ENCODE data around the gene IDI2.
"Not testable (repeated sequence)": the region's sequence is repeated elsewhere in the genome, so short reads cannot be mapped to it uniquely, and the experiment has no call there.

The IDI2 gene

DNA sequence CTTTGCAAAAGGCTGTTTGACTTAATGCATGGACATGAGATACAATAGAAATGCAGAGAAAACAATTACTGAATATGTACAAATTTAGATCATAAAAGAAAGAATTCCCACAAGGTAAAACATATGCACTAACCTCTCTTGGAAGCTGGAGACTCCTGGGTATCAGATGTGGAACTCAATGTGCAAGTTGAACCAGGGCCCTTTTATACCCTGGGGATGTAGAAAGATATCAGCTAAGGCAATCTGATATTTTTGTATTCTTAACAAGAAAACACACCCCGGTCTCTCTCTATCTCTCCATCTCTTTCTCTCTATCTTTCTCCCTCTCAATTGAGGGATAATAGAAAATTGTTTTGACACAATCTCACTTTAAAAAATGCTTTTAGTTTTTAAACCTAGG is at the start of gene IDI2:
Gene IDI2, minus strand, starts transcription at position 177 of the 400 bp plus-strand sequence. CDS start 1,136 bp downstream, outside the sequence.
- DNase-seq, result no peak

DNA sequence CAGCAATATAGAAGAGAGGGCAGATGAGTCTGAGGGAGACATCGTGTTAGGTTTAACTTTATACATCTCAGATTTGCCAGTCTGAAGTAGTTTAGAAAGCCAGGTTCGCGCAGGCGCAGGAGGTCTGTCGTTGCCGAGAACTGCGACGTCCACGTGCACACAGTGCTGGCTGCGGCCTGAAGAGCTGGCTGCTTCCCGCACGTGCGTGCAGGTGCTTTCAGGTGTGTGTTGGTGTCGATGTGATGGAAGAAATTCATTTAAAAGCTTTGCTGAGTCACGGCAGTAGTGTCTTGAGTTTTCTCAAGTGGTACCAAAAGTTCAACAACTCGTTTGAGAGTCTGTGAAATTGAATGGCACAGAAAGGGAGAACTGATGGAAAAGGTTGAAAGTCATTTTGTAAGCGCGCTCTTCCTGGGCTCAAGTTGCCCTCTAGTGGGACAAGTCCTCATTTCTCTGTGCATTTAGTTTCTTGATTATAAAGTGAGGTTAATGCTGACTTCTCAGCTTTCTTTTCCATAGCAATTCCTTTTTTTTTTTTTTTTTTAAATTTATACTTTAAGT is 49.2 kb upstream of the IDI2 start:
- no peak for DNase-seq

DNA sequence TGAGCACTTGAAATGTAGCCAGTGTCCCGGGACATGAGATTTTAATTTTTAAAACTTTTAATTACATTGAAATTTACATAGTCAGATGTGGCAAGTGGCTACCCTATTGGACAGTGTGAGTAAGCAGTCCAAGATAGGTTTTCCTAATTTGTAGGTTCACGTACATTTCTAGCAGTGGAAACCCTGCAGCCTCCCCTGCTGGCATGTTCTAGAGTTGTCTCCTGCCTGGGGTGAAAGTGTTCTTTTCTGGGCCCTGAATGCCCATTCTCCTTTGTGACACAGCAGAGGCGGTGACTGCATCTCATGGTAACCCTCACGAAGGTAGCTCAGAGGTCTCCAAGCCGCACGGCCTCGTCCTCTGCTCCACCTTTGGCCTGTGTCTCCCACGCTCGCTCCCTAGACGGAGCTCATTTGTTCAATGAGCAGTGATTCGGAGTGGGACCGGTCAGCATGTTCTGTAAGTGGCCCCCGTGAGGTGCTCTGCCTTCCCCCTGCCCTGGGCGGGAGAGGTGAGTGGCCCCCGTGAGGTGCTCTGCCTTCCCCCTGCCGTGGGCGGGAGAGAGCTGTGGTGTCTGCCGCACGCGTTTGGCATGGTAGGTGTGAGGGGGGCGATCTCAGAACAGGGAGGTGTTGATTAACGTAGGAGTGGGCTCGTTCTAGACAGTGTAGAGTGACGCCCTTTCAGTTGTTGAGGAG is 48.5 kb upstream of the IDI2 start:
- no peak for DNase-seq

DNA sequence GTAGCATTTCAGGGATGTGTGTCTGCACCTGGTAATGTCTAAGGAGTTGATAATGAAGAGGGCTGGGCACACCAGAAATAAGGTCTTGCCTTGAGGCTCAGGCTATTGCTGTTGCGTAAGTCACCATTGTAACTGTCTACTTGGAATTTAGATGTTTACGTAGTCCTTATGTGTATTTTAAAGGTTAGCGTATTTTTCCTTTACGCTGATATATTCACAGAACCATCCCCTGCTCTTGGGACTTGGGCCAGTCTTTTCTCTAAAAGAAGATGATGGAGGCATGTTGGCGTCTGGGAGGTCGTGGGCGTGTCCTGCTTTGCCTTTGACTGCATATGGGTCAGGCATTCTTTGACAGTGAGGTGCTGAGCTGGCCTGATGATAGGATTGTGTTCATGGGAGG is 45.3 kb upstream of the IDI2 start:
- no peak for DNase-seq

DNA sequence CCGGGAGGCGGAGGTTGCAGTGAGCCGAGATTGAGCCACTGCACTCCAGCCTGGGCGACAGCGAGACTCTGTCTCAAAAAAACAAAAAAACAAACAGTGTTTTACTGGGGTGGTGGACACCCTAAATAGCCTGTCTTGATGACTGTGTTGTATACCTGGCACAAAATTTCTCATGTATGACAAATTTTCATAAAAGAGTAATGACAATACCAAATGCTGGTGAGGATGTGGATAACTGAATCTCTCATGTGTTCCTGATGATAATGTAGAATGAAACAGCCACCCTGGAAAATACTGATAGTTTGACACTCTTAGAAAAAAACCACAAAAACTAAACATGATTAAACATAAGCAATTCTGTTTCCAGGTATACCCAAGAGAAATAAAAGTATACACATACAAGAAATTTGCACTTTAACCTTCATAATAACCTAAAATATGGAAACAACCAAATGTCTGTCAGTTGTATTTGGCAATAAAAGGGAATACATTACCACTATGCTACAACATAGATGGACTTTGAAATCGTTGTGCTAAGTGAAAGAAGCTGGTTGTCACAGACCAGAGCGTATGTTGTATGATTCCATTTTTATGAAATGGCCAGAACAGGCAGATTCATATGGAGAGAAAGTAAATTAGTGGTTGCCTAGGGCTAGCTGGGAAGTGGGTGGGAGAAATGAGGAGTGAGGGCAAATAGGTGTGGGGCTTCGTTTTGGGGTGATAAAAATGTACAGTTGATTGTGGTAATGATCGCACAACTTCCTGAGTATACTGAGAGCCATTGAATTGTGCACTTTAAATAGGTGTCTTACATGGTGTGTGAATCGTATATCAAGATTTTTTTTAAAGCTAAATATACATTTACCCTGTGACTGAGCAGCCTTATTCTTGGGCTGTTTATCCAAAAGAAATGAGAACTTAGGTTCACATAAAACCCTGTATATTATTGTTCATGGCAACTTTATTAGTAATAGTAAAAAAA is 43.0 kb upstream of the IDI2 start:
- DNase-seq, result no peak

DNA sequence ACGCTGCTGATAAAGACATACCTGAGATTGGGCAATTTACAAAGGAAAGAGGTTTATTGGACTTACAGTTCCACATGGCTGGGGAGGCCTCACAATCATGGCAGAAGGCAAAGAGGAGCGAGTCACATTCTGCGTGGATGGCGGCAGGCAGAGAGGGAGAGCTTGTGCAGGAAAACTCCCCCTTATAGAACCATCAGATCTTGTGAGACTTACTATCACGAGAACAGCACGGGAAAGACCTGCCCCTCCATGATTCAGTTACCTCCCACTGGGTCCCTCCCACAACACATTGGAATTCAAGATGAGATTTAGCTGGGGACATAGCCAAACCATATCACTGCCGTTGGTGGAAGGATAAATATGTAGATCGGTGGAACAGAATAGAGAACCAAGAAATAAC is 41.1 kb upstream of the IDI2 start:
- not testable (repeated sequence) for DNase-seq

DNA sequence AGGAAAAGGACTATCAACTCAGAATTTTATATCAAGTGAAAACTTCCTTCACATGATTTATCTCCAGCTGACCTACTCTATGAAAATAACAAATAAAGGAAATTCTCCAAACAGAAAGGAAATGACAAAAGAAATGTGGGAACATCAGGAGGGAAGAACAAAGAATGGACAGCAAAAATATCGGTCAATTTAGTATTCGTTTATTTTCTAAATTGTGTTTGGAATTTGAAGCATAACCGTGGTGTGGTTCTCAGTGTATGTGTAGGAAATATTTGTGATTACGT is 39.2 kb upstream of the IDI2 start:
- no peak for DNase-seq

DNA sequence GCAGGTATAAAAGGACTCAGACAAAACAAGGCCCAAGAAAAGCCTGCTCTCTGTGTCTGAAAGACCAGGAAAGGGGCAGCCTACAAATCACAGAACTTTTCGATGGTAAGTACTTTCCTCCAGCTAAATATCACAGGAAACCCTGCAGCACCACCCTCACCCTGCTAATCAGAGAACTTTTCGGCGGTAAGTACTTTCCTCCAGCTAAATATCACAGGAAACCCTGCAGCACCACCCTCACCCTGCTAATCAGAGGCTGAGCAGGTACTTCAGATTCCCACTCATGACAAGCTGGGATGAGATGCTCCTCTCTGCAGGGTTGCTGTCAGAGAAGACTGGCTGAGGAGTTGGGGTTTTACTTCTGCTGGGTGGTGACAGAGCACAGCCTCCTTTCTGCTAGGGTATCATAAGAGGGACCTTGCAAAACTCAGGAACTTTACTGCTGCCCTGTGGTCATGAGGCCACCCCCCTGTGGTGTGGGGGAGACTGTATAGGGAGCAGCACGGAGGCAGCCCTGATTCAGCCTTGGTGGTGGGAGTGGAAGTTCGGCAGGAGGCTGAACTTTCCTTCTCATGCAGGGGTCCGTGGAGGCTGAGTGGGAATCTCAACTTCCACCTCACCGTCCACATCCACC is 37.7 kb upstream of the IDI2 start:
- DNase-seq, result peak; percentile 24

DNA sequence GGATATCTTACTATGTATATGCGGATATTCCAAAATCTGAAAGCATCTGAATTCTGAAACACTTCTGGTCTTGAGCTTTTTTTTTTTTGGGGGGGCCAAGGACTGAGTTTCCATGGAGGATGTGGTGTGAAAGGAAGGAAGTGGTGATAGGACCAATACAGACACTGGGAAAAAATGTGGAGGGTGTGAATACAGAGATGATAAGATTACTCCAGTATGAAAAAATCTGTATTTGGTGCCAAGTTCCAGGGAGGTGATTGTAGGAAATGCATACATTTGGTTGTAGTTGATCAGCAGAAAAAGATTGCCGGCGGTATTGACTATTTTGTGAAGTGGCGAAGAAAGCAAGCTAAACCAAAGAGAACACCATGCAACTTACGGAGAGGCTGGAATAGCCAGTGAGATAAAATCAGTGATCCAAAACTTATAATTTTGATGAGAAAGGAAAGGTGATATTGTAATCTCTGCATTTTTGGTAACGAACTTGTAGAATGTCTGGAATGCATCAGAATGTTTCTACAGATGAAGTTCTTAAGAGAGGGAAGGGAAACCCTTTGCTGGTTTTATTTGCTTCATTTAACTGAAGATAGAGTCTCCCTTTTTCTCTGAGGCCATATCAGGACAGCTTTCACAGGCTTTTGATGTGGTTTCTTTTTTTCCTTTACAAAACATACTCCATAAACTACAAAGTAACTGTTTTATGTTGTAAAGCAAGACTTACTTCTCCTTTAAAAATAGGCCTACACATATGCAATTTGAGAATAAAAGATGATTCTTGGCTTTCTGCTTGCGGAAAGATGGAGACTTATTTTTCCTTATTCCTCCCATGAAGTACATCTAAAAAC is 36.5 kb upstream of the IDI2 start:
- DNase-seq, result no peak

DNA sequence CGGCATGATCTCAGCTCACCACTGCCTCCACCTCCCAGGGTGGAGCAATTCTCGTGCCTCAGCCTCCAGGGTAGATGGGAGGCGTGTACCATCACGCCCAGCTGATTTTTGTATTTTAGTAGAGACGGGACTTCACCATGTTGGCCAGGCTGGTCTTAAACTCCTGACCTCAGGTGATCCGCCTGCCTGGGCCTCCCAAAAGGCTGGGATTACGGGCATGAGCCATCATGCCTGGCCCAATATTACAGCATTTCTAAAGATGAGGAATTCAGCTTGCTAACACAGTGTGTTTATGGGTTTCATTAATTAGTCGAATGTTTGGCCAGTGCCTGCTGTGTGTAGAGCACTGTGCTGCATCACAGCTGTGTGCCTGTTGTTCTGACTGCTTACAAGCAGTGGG is 34.2 kb upstream of the IDI2 start:
- no peak for DNase-seq

DNA sequence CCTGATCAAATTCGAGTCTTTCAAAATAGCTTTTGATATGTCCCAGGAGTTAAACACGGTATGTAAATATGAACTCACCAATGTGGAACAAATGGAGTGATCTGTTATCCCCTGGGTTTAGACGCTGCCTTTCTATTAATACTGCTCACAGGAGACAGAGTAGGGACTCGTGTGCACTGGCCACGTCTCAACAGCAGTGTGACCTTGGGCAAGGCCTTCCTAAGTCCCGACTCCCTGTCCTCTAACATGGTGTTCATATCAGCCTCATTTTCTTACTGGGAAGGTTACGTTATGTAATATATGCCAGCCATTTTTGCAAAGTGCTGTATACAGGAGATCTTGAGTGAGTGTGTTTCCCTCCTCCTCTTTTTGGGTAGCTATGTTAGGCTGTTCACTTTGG is 32.4 kb upstream of the IDI2 start:
- DNase-seq, result no peak

DNA sequence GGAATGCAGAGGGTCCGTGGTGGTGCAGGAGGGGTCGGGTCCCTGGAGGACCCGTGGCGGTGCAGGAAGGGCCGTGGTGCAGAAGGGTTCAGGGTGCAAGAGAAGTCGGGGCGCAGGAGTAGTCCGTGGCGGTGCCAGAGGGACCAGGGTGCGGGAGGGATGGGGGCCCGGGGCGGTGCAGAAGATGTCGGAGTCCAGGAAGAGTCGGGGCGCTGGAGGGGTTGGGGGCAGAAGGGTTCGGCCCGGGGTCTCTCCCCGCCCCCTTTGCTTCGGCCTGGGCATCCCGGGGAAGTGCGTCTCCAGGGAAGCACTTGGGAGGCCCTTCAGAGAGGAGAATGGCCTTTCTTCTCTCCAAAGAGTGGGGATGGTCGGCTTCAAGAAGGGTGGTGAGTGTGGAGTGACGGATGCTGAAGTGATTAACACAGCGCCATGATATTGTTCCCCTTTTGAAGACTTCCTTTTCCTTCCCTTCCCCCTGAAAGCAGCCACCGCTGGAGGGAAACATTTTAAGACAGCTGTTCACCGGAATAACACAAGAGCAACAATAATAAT is 31.5 kb upstream of the IDI2 start:
- DNase-seq, result no peak

DNA sequence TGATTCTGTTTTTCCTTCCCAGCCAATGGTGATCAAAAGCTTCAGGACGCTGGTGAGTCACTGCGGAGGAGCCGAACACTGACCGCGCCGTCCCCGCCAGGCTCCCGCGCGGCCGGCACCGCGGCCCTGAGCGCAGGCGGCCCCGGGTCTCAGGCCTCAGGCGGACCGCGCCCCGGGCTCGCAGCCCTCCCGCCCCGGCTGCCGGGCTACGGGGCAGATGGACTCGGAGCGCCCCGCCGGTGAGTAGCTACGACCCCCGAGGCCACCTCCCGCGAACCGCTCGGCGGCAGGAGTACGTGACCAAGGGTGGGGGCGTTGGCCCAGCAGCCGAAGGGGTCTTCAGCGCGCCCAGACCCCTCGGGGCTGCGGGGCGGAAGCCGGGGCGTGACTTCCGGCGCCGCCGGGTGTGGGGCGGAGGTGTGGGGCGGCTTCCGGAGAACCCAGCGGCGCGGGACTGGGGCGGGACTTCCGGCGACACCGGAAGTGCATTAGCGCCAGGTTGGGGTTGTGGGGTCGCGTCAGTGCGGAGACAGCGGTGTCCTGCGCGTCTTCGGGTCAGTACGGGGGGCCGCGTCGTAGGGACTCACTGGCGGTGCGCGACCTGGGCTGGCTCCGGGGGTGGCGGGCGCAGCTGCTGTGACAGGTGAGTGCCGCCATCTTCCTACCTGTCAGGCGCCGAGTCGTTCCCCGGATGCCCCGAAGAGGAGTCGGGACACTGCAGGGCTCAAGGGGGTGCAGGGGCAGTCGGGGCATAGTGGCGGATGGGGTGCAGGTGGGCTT is 30.9 kb upstream of the IDI2 start, which contains the start of gene WDR37:
Gene WDR37, plus strand, starts transcription at position 60 of the 780 bp plus-strand sequence. CDS start 15,771 bp downstream, outside the sequence.
- peak; percentile 89 for DNase-seq

DNA sequence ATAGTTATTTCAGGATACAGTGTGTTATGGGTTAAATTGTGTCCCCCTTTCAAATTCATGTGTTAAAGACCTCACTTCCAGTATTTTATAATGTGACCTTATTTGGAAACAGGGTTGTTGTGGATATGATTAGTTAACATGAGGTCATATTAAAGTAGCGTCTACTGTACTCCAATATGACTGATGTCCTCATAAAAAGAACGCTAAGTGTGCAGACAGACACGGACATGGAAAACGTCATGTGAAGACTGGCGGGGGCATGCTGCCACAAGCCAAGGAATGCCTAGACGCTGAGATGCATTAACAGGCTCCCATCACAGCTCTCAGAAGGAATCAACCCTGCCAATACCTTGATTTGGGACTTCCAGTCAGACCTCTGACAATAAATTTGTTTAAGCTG is 29.0 kb upstream of the IDI2 start:
- DNase-seq, result no peak

DNA sequence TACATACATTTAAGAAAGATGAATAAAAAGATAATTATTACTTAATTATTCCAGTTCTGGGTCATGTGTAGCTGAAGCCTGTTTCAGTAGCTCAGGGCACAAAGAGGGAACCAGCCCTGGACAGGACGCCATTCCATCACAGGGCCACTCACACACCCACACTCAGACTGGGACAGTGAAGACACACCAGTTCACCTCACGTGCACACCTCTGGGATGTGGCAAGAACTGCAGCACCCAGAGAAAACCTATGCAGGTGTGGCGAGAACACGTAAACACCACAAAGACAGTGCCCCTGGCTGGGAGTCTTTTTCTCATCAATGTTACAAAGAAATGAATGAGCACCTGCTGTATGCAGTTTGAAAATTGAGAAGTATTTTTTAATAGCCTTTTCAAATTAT is 24.9 kb upstream of the IDI2 start:
- DNase-seq, result no peak

DNA sequence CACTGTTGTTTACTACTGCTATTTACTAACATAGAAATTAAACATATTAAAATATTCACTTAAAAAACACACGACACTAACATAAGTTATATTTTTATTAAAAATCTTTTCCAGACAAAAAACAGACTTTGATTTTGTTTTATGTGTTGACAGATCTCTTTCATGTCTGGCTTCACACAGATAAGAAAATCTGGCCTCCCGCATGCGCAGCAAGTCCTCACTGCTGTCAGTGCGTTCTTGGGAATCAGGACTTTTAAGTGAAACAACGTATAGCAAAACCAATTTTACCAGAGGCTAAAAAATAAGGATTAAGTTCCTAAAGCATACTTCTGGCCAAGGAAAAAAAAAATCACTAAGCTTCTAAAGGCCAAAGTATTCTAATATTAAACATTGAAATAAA is 24.5 kb upstream of the IDI2 start:
- no peak for DNase-seq

DNA sequence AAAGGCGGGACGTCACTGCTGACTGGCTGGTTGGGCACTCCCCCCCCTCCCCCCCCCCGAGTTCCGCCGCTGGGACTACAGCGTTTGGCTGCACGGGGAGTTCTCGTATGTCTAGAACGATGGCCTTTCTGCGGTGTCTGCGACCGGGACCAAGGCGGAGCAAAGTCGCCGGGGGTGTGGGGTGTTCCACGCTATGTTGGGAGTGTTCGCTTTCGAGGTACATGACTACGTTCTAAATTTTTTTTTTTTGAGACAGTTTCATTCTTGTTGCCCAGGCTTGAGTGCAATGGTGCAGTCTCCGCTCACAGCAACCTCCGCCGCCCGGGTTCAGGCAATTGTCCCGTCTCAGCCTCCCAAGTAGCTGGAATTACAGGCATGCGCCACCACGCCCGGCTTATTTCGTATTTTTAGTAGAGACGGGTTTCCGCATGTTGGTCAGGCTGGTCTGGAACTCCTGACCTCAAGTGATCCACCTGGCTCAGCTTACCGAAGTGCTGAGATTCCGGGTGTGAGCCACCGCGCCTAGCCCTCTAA is 23.8 kb upstream of the IDI2 start:
- no peak for DNase-seq

DNA sequence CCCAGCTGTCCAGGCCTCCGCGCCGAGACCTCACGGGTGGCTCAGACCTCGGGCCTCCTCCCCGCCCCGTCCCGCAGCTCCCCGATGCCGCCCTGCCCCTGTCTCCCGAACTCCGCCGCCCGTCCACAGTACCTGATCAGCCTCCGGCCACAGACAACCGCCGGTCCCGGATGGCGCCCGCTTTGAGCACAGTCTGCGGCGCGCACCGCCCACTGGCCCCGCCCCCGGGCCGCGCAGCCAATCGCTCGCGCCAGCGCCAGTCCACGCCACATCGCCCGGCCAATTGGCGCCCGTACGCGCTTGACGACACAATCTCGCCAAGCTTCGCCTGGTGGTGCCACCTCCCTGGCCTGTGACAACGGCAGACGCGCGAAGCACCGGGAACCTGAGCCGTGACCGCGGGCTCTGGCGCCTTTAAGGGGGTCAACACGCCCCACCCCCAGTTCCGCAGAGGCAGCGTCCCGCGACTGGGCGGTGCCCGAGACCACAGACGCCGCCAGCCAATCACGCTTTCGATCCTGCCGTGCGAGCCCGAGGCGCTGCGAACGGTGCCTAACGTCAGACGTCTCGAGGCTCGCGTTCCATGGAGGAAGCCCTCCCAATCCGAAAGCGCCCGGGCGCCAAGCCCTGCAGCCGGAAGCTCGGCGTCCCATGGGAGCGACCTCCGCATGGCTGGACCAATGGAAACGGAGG is 23.2 kb upstream of the IDI2 start, which contains the start of gene IDI1:
Gene IDI1, minus strand, starts transcription at position 388 of the 693 bp plus-strand sequence. Its CDS starts 116 bp downstream, at position 272.
- DNase-seq, result peak; percentile 95

DNA sequence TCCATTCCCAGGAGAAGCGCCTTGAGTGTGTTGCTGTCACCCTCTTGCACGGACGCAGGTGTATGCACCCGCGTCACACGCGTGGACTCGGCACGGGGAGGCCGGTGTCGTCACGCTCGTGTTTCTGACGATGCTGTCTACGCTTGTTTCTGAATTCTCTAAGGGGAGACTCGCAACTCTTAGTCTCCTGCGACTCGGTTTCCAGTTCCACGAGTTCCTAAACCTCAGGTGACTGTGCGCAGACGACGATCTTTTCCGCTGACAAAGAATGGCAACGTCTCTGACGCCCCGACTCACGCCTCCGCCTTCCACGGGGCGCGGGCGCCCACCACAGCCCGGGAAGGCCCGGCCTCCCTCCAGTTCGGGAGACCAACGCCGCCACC is 22.7 kb upstream of the IDI2 start:
- DNase-seq, result peak; percentile 71

DNA sequence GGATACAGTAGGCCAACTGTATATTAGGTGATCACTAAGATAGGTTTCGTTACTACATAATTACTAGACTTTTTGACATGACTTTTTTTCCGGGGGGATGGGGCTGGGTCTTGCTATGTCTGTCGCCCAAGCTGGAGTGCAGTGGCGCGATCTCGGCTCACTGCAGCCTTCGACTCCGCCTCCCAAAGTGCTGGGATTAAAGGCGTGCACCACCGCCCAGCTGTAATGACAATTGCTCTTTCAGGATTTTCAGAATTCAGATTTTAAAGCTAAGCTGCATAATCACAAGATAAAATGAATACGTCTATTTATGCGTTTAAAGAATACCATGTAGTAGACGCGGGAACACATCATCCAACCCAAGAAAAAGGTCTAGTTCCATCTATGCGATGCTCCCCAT is 22.3 kb upstream of the IDI2 start:
- no peak for DNase-seq
